ENCODE results near the gene ZNF785.
"Not testable (repeated sequence)": the region's sequence is repeated elsewhere in the genome, so short reads cannot be mapped to it uniquely, and the experiment has no call there.

Gene ZNF785

GRCh38 chr16:30585400-30586191, at the start of gene ZNF785:
Gene ZNF785, minus strand, starts transcription at chr16:30585697. Its CDS starts 86 bp downstream, at chr16:30585611.
- peak; percentile 98 for DNase-seq

GRCh38 chr16:30633526-30633925, 48.0 kb upstream of the ZNF785 start:
- no peak for DNase-seq

- DNase-seq: not testable (repeated sequence)
These were observed 47.0 kb upstream of the ZNF785 start for GRCh38 chr16:30632454-30632853.

- peak; percentile 89 for DNase-seq
These were observed 43.4 kb upstream of the ZNF785 start for GRCh38 chr16:30628628-30629540.

- no peak for DNase-seq
These were observed 40.7 kb upstream of the ZNF785 start for GRCh38 chr16:30626236-30626635.

GRCh38 chr16:30623536-30624283, 38.2 kb upstream of the ZNF785 start:
- no peak for DNase-seq

GRCh38 chr16:30622455-30623032, 37.0 kb upstream of the ZNF785 start:
- no peak for DNase-seq

- no peak for DNase-seq
These were observed 36.3 kb upstream of the ZNF785 start for GRCh38 chr16:30621765-30622164.

- no peak for DNase-seq
These were observed 34.7 kb upstream of the ZNF785 start for GRCh38 chr16:30620169-30620568.

- no peak for DNase-seq
These were observed 34.1 kb upstream of the ZNF785 start for GRCh38 chr16:30619638-30620037.

GRCh38 chr16:30619202-30619601, 33.7 kb upstream of the ZNF785 start:
- DNase-seq: no peak

GRCh38 chr16:30615358-30616091, 30.0 kb upstream of the ZNF785 start:
- peak; percentile 82 for DNase-seq

- DNase-seq: peak; percentile 98
These were observed 24.7 kb upstream of the ZNF785 start, which contains the start of gene ZNF689 for GRCh38 chr16:30609926-30610839. Gene ZNF689, minus strand, starts transcription at chr16:30610389. Its CDS starts 348 bp downstream, at chr16:30610041.

GRCh38 chr16:30609002-30609925, 23.8 kb upstream of the ZNF785 start:
- peak; percentile 46 for DNase-seq

- DNase-seq: no peak
These were observed 20.5 kb upstream of the ZNF785 start for GRCh38 chr16:30606004-30606403.

- no peak for DNase-seq
These were observed 19.7 kb upstream of the ZNF785 start for GRCh38 chr16:30605158-30605557.

- DNase-seq: no peak
These were observed 18.9 kb upstream of the ZNF785 start for GRCh38 chr16:30604316-30604947.

- no peak for DNase-seq
These were observed 18.4 kb upstream of the ZNF785 start for GRCh38 chr16:30603945-30604315.

All from activated CD4-positive, alpha-beta T cell treated with anti-CD3 and anti-CD28 coated beads, Interleukin-2, amount 50 U/mL, for 16 hours (primary cell).